Gastroesophageal sphincter (tissue), 3 donors: ENCODE data around the gene CHST13.

Experiments used
- CTCF ChIP-seq, 4 experiments: fragments of 200-600 bp in 2 of 4; fragments of 450-650 bp in 2 of 4; sonication (generic) in 1 of 4; IDR thresholded peaks; one replicate each; pipeline ENCODE4 v1.5.1; 2017 to 2019; ENCODE audit warnings: antibody characterized with exemption in 4 of 4, mild to moderate bottlenecking in 2 of 4, moderate library complexity in 2 of 4
- POLR2A ChIP-seq, 2 donors: fragments of 450-650 bp; IDR thresholded peaks; one replicate each; pipeline ENCODE4 v1.6.1; 2017; ENCODE audit warnings: antibody characterized with exemption in 2 of 2, mild to moderate bottlenecking in 2 of 2, moderate library complexity in 1 of 2
- POLR2AphosphoS5 ChIP-seq: sonication (generic); formaldehyde crosslinking; IDR thresholded peaks from one replicate; pipeline ENCODE4 v1.6.1; 2017; ENCODE audit warnings: antibody characterized with exemption

- peak; percentile 2 to 24 for TF ChIP-seq POLR2A (IDR thresholded peaks at IDR 0.05)
- peak in 1 of 4 experiments; percentile 1 for TF ChIP-seq CTCF (IDR thresholded peaks at IDR 0.05)
- TF ChIP-seq POLR2AphosphoS5, result peak; percentile 69
These were observed 47.5 kb upstream of the CHST13 start for GRCh38 chr3:126476166-126477060.
